Left ventricle myocardium inferior (tissue), 1 donor: ENCODE results near the gene WDR12. TPM values are rescaled to one million over a fixed set of nuclear protein-coding genes. Genes with fewer than 3 reads are reported as not detected.

ENCODE experiments used
- DNase-seq: peaks from one replicate; pipeline ENCODE4 v3.0.0-alpha.2; 2020
- H3K27ac ChIP-seq: fragments of 200-600 bp; replicated peaks from 2 replicates; pipeline ENCODE4 v1.8.0; 2021
- H3K27me3 ChIP-seq: fragments of 200-600 bp; 2 replicates; pipeline ENCODE4 v1.8.0; 2021; ENCODE audit warnings: low read depth
- H3K36me3 ChIP-seq: fragments of 200-600 bp; 2 replicates; pipeline ENCODE4 v1.8.0; 2021
- H3K4me1 ChIP-seq: fragments of 200-600 bp; 2 replicates; pipeline ENCODE4 v1.8.0; 2021
- H3K4me3 ChIP-seq: fragments of 200-600 bp; 2 replicates; pipeline ENCODE4 v1.8.0; 2021; ENCODE audit warnings: mild to moderate bottlenecking, moderate library complexity
- H3K9me3 ChIP-seq: fragments of 200-600 bp; replicated peaks from 2 replicates; pipeline ENCODE4 v1.8.0; 2021
- intact Hi-C: fragments of 100-400 bp; cut with micrococcal nuclease; formaldehyde crosslinking; loops from one replicate; pipeline ENCODE4 v1.11.0; 2022
- total RNA-seq: library from RNA; stranded (reverse); fragmentation: NEBNext Ultra II Directional; extraction: Animal tissue kit (Norgen Biotek cat#: 25700); gene quantifications from one replicate; pipeline ENCODE4 v1.2.1, GENCODE V29; 2021
- TF ChIP-seq, protein P1 (sequence below): fragments of 200-600 bp; IDR thresholded peaks from 2 replicates; pipeline ENCODE4 v1.8.0; 2021; ENCODE audit warnings: antibody characterized with exemption, mild to moderate bottlenecking, borderline replicate concordance
- donor health status: DM: no; HTN: yes; CAD: no; lungs with severe emphysema.

The WDR12 gene
- total RNA-seq, 1 donor from 2014 or later = 62.4 TPM

DNA sequence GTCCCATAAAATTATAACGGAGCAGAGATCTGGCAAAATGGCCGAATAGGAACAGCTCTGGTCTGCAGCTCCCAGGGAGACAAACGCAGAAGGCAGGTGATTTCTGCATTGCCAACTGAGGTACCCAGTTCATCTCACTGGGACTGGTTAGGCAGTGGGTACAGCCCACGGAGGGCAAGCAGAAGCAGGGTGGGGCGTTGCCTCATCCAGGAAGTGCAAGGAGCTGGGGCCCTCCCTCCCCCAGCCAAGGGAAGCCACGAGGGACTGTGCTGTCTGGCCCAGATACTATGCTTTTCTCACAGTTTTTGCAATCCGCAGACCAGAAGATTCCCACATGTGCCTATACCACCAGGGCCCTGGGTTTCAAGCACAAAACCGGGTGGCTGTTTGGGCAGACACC lies 62.7 kb downstream of the WDR12 start:
- peak; percentile 25 for DNase-seq
- intact Hi-C loops = no loop called here
- H3K36me3 ChIP-seq = peaks cover 2% of the 10 kb centered on the region
- TF ChIP-seq, protein P1, sequence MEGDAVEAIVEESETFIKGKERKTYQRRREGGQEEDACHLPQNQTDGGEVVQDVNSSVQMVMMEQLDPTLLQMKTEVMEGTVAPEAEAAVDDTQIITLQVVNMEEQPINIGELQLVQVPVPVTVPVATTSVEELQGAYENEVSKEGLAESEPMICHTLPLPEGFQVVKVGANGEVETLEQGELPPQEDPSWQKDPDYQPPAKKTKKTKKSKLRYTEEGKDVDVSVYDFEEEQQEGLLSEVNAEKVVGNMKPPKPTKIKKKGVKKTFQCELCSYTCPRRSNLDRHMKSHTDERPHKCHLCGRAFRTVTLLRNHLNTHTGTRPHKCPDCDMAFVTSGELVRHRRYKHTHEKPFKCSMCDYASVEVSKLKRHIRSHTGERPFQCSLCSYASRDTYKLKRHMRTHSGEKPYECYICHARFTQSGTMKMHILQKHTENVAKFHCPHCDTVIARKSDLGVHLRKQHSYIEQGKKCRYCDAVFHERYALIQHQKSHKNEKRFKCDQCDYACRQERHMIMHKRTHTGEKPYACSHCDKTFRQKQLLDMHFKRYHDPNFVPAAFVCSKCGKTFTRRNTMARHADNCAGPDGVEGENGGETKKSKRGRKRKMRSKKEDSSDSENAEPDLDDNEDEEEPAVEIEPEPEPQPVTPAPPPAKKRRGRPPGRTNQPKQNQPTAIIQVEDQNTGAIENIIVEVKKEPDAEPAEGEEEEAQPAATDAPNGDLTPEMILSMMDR = no peak
- no peaks in the 10 kb centered on the region for H3K4me1 ChIP-seq
- H3K9me3 ChIP-seq = peaks cover 2% of the 10 kb centered on the region
- H3K4me3 ChIP-seq = no peak overlapping the region
- no peak overlapping the region for H3K27ac ChIP-seq
- H3K27me3 ChIP-seq = no peaks in the 10 kb centered on the region

DNA sequence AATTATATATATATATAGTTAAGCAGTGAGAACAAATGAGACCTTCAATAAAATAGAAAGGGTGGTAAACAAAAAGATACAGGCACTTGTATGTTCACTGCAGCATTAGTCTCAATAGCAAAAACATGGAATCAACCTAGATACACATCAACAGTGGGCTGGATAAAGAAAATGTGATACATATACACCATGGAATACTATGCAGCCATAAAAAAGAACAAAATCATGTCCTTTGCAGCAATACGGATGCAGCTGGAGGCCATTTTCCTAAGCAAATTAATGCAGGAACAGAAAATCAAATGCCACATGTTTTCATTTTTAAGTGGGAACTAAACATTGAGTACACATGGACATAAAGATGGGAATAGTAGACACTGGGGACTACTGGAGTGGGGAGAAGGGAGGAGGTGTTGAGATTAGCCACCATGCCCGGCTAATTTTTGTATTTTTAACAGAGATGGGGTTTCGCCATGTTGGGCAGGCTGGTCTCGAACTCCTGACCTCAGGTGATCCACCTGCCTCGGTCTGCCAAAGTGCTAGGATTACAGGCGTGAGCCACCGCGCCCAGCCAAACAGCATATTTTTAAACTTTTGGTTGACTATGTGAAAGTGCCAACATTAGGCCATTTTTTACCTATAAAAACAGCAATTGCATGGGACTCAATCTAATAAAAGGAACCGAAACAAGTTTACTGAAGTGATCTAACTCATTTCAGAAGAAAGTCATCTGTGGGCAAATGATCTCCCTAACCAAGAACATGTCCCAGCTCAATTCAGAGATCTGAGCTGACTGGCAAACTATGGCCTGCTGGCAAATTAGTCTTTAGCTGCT lies 63.6 kb downstream of the WDR12 start:
- TF ChIP-seq, protein P1 = no peak
- Histone ChIP-seq H3K9me3 (peaks cover 11% of the 10 kb centered on the region), H3K4me1 (no peaks in the 10 kb centered on the region), H3K27ac (no peak overlapping the region), H3K36me3 (peaks cover 8% of the 10 kb centered on the region), H3K27me3 (no peaks in the 10 kb centered on the region), H3K4me3 (no peak overlapping the region)
- intact Hi-C loops = no loop called here
- DNase-seq = no peak

DNA sequence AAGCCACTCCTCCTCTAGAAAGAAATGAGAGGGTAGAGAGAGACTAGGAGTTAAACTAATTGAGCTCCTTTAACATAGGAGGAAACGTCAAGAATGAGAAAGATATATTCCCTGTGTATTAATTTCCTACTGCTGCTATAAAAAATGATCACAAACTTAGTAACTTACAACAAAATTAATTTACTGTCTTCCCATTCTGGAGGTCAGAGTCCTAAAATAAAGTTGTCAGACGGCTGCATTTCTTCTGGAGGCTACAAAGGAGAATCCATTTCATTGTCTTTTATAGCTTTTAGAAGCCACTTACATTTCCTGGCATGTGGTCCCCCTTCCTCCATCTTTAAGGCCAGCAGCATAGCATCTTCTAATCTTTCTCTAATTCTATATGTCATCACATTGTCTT lies 66.8 kb downstream of the WDR12 start:
- H3K4me3 ChIP-seq = no peak overlapping the region

DNA sequence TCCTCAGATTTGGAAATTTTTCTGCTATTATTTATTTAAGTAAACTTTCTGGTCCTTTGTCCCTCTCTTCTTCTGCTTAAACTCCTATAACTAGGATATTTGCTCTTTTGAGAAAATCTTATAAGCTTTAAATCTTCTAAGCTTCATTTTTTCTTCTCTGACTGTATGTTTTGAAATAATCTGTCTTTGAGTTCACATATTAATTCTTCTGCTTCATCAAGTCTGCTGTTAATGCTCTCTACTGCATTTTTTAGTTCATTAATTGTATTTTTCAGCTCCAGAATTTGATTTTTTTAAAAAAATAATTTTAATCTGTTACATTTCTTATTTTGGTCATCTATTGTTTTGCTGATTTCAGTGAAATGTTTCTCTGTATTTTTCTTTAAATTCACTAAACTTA lies 68.8 kb downstream of the WDR12 start:
- Histone ChIP-seq H3K4me3 (no peak overlapping the region), H3K27me3 (no peaks in the 10 kb centered on the region), H3K9me3 (peaks cover 27% of the 10 kb centered on the region), H3K4me1 (no peaks in the 10 kb centered on the region), H3K27ac (no peak overlapping the region), H3K36me3 (peaks cover 11% of the 10 kb centered on the region)
- intact Hi-C loops = no loop called here
- no peak for DNase-seq
- TF ChIP-seq, protein P1 = no peak

More for the DNA sequence above, 66.8 kb downstream of the WDR12 start:
- intact Hi-C loops = no loop called here
- H3K9me3 ChIP-seq = peaks cover 27% of the 10 kb centered on the region
- H3K27me3 ChIP-seq = no peaks in the 10 kb centered on the region
- no peak for DNase-seq
- H3K4me1 ChIP-seq = no peaks in the 10 kb centered on the region
- TF ChIP-seq, protein P1 = no peak
- no peak overlapping the region for H3K27ac ChIP-seq
- H3K36me3 ChIP-seq = peaks cover 11% of the 10 kb centered on the region

DNA sequence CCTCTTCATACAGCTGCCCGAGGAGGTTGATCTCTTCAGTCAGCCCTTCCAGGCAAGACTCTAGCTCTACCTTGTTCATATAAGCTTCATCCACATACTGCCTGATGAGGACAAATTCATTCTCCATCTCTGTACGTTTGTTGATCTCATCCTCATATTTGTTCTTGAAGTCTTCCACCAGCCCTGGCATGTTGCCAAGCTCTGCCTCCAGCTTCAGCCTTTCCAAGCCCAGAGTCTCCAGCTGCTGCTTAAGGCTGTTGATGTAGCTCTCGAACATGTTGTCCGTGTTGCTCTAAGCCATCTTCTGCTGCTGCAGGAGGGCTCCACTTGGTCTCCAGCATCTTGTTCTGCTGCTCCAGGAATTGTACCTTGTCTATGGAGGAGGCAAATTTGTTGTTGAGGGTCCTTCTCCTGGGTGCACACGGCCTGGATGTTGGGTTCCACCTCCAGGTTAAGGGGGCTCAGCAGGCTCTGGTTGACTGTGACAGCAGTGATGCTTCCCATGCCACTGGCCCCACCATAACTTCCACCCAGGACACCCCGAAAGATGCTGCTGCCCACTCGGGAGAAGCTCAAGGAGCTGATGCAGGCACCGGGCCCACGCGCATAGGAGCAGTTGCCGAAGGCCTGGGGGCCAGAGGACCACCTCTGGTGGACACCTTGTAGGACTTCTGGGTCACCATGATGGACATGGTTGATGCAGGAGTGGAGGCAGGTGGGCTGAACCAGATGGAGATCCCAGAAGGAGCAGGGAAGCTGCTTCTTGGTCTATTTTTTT lies 70.2 kb downstream of the WDR12 start:
- peaks cover 11% of the 10 kb centered on the region for H3K36me3 ChIP-seq
- H3K4me1 ChIP-seq = no peaks in the 10 kb centered on the region
- H3K9me3 ChIP-seq = peaks cover 27% of the 10 kb centered on the region
- H3K27ac ChIP-seq = no peak overlapping the region
- no peak for DNase-seq
- no peak overlapping the region for H3K4me3 ChIP-seq
- intact Hi-C loops = no loop called here
- H3K27me3 ChIP-seq = no peaks in the 10 kb centered on the region
- TF ChIP-seq, protein P1 = no peak
